ENCODE data around the gene TXN. TPM values are rescaled to one million over a fixed set of nuclear protein-coding genes. Genes with fewer than 3 reads are reported as not detected.

The TXN gene
- 1,188 to 1,427 TPM (median 1,329 TPM) in 5 replicates for total RNA-seq (2022; extraction: Qiagen RNA extraction; ENCODE audit: low read depth)

GRCh38 chr9:110256380-110257096 lies at the start of gene TXN:
Gene TXN, minus strand, starts transcription at chr9:110256507. Its CDS starts 72 bp downstream, at chr9:110256435.

DNA sequence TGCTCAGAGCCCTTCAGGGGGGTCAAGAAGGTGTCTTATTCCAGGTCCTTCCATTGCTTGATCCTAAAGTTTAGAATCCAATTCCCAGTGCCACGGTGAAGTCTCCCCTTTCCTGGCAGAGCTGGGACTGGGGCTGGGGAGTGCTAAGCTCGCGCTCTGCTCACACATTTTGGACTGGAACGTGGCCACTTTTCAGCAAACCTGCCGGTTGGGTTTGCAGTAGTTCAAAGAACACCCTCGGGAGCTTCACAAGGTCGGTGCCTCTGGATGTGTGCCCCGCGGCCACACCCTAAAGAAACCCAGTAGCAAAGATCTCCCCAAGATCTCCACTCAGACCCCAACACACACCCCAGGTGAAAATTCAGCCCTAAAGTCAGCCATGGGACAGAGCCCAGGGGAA lies 48.3 kb downstream of the TXN start, which contains the start of gene C9orf152:
C9orf152 (minus strand) TSS at position 129 of the 400 bp plus-strand sequence. CDS start 580 bp downstream, outside the sequence.

Other genes with a start within 250 kb of the TXN start
- gene C9orf152, start 48.3 kb downstream of the TXN start, total RNA-seq (2022; extraction: Qiagen RNA extraction; ENCODE audit: low read depth): 0.05 to 0.18 TPM (median 0.15 TPM) in 3 of 5 replicates, not detected in the others
- not detected in 5 replicates for gene TXNDC8, start 81.4 kb upstream of the TXN start, total RNA-seq (2022; extraction: Qiagen RNA extraction; ENCODE audit: low read depth)

All from A549 treated with RU486 at 1 μM for 4 hours (cell line).